Activated effector memory CD4-positive, alpha-beta T cell treated with anti-CD3 and anti-CD28 coated beads, Interleukin-2, amount 50 U/mL, for 16 hours (primary cell): Measurements from ENCODE around the gene AP4M1.
"Not testable (repeated sequence)": the region's sequence is repeated elsewhere in the genome, so short reads cannot be mapped to it uniquely, and the experiment has no call there.

Experiments
- DNase-seq: peaks from one replicate; pipeline ENCODE4 v3.0.0-alpha.2; 2020

AP4M1 gene

GRCh38 chr7:100109521-100110163 is 8.2 kb downstream of the AP4M1 start:
- DNase-seq, result no peak

GRCh38 chr7:100111156-100111555 is 9.7 kb downstream of the AP4M1 start:
- no peak for DNase-seq

- DNase-seq, result no peak
Observed at GRCh38 chr7:100111914-100112313, 10.5 kb downstream of the AP4M1 start.

- no peak for DNase-seq
Observed at GRCh38 chr7:100115026-100115425, 13.6 kb downstream of the AP4M1 start.

DNA sequence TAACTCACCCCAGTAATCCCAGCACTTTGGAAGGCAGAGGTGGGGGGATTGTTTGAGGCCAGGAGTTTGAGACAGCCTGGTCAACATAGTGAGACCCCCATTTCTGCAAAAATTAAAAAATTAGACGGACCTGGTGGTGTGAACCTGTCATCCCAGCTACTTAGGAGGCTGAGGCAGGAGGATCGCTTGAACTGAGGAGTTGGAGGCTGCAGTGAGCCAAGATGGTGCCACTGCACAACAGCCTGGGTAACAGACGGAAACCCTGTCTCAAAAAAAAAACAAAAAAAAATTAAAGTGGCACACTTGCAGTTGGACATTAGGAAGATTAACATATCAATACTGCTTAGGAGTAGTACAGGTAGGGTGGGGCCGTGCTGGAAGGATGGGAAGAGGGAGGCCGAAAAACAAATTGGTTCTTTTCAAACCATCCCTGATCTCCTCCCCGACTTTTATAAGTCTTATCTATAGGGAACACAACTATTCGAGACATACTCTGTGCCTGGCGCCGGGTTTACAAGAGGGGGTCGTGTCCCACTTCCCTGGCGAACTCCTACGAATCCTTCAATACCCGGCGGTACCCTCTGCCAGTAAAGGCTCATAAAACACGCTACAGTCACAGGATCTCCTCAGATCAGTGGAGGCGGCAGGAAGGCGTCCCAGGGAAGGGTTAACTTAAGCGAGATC is 17.1 kb downstream of the AP4M1 start:
- DNase-seq, result no peak

DNA sequence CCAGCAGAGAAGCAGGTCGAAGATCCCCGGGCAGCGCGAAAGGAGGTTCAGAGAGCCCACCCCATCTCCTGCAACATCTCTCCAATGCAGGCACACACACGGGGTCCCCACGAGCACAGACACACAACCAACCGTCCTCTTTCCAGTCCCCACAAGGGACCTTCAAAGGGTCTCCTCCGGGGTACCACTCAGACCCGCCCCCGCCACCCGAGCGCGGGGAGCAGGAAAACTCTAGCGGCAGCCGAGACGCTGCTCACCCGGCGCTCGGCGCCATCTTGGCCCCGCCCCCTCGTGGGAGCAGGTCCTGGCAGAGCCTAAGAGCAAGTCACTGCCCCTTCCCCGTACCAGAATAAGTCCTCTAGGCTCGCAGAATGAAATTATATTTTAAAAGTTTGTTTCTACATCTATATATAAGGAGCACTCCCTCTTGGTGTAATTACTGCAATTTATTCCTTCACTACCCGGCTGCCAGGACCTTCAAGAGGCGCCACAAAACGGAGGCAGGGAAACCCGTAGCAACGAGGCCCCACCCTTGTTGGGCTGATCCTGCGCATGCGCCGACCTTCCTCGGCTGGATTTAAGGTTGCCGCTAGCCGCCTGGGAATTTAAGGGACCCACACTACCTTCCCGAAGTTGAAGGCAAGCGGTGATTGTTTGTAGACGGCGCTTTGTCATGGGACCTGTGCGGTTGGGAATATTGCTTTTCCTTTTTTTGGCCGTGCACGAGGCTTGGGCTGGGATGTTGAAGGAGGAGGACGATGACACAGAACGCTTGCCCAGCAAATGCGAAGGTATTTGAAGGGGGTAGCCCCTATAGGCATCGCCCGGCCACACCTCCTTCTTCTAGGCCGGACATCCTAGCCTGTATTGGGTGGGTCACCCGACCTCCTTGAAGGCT is 17.9 kb downstream of the AP4M1 start, which contains the start of the genes CNPY4 and TAF6:
TSS of gene CNPY4 (plus strand) at position 563 of the 898 bp plus-strand sequence. CDS start at position 674, 111 bp downstream.
TSS of gene TAF6 (minus strand) at position 287 of the 898 bp plus-strand sequence. CDS start 5,149 bp downstream, outside the sequence.
- peak; percentile 98 for DNase-seq

- peak; percentile 90 for DNase-seq
Observed at GRCh38 chr7:100119970-100120732, 18.7 kb downstream of the AP4M1 start.

DNA sequence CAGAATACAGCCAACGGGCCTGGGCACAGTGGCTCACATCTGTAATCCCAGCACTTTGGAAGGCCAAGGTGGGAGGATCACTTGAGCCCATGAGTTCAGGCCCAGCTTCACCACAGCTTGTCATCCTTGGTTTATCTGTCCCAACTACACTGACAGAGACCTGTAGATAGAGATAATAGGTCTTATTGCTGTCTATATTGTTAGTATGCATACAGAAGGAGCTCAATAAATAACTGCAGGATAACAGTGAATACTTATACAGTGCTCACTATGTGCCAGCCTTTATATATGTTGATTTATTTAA is 19.2 kb downstream of the AP4M1 start:
- no peak for DNase-seq

DNA sequence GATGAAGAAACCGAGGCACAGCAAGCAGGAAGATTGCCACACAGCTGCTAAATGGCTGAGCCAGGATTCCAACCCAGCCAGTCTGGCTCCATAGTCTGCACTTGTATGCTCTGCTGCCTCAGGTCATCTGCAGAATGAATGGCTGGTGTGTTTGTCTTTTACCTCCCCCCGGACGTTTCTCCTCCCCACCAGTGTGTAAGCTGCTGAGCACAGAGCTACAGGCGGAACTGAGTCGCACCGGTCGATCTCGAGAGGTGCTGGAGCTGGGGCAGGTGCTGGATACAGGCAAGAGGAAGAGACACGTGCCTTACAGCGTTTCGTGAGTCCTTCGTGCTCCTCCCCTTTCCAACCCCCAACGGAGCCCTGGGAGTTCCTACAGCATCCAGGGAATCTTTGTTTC is 20.6 kb downstream of the AP4M1 start:
- DNase-seq, result no peak

DNA sequence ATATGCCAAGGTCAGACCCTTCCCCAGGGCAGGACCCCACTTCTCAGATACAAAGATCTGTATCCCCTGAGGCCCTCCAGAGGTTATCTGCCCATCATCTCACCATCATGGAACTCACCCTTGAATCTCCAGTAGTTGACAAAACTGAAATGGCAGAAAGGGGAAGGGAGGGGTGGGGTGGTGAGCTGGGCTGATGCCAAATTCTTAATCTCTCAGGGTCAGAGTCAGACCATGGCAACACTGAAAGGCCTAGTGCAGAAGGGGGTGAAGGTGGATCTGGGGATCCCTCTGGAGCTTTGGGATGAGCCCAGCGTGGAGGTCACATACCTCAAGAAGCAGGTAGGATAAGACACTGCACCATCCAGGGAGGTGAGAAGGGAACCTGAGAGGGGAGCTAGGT is 21.1 kb downstream of the AP4M1 start:
- DNase-seq, result no peak

DNA sequence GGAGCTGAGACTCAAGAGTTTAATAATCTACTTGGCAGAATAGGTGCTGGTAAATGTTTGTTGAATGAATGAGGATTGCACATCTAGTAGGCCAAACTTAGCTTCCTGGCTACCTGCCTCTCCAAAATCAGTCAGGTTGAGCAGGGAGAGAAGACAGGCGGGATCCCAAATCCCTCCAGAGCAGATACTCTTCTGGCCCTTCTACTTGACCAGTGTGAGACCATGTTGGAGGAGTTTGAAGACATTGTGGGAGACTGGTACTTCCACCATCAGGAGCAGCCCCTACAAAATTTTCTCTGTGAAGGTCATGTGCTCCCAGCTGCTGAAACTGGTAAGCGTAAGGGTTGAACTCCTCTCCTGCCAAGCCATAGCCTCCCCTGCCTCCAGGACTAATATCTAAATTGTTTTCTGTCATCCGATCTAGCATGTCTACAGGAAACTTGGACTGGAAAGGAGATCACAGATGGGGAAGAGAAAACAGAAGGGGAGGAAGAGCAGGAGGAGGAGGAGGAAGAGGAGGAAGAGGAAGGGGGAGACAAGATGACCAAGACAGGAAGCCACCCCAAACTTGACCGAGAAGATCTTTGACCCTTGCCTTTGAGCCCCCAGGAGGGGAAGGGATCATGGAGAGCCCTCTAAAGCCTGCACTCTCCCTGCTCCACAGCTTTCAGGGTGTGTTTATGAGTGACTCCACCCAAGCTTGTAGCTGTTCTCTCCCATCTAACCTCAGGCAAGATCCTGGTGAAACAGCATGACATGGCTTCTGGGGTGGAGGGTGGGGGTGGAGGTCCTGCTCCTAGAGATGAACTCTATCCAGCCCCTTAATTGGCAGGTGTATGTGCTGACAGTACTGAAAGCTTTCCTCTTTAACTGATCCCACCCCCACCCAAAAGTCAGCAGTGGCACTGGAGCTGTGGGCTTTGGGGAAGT is 23.1 kb downstream of the AP4M1 start:
- DNase-seq, result no peak

DNA sequence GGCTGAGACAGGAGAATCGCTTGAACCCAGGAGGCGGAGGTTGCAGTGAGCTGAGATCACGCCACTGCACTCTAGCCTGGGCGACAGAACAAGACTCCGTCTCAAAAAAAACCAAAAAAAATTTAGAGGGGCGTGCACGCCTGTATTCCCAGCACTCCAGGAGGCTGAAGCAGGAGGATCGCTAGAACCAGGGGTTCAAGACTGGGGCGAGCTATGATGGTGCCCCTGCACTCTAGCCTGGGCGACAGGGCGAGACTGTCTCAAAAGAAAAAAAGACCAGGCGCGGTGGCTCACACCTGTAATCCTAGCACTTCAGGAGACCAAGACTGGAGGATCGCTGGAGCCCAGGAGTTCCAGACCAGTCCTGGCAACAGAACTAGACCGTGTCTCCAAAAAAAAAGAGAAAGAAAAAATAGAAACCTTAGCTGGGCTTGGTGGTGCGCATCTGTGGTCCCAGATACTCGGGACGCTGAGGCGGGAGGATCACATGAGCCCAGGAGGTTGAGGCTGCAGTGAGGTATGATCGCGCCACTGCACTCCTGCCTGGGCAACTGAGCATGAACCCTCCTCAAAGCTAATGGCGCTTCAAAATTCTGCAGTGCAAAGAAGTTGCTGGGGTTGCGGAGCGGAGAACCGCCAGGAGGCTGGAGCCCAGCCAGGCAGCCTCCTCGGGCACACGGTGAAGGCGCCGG is 24.9 kb downstream of the AP4M1 start:
- no peak for DNase-seq

GRCh38 chr7:100126931-100127865 is 25.8 kb downstream of the AP4M1 start, which contains the start of gene MBLAC1:
MBLAC1 (plus strand) TSS chr7:100126967; CDS start chr7:100127396, 429 bp downstream.
- DNase-seq, result peak; percentile 96

DNA sequence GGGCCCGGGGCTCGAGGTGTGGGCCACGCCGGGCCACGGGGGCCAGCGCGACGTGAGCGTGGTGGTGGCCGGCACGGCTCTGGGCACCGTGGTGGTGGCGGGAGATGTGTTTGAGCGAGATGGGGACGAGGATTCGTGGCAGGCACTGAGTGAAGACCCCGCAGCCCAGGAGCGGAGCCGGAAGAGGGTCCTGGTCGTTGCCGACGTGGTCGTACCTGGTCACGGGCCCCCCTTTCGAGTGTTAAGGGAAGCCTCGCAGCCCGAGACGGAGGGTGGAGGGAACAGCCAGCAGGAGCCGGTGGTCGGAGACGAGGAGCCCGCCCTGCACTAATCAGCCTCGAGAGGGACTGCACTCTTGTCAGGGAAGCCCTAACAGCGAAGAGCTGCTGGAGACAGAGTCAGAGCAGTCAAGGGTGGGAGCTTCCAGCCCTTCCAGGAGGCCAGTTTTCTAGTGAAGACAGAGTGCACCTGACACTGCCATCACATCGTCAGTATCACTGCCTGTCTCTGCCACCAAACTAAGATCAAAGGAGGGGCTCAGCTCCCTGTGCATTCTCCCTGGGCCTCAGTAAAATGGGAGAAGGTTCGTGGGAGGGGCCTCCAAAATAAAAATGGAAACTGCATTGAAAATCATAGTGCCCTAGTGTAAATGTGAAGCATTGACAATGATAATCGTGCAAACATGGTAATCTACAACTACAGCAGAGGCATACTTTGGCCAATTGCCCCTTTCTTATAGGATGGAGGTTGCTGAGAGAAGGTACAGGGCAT is 26.6 kb downstream of the AP4M1 start:
- DNase-seq, result peak; percentile 71

DNA sequence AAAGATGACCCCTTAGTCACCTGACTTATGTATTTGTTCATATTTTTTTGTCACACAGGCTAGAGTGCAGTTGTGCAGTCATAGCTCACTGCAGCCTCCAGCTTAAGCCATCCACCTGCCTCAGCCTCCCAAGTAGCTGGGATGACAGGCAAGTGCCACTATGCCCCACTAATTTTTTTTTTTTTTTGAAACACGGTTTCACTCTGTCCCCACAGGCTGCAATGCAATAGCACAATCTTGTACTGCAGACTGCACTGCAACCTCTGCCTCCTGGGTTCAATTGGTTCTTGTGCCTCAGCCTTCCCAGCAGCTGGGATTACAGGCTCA is 27.2 kb downstream of the AP4M1 start:
- no peak for DNase-seq

DNA sequence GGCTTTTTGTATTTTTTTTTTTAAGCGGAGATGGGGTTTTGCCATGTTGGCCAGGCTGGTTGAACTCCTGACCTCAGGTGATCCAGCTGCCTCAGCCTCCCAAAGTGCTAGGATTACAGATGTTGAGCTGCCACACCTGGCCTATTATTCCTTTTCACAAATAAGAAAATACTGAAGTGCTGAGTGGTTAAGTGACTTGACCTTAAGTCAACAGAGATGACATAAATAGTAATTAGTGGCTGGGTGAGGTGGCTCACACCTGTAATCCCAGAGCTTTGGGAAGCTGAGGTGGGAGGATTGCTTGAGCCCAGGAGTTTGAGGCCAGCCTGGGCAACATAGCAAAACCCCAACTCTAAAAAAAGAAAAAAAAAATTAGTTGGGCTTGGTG is 28.8 kb downstream of the AP4M1 start:
- DNase-seq, result not testable (repeated sequence)

DNA sequence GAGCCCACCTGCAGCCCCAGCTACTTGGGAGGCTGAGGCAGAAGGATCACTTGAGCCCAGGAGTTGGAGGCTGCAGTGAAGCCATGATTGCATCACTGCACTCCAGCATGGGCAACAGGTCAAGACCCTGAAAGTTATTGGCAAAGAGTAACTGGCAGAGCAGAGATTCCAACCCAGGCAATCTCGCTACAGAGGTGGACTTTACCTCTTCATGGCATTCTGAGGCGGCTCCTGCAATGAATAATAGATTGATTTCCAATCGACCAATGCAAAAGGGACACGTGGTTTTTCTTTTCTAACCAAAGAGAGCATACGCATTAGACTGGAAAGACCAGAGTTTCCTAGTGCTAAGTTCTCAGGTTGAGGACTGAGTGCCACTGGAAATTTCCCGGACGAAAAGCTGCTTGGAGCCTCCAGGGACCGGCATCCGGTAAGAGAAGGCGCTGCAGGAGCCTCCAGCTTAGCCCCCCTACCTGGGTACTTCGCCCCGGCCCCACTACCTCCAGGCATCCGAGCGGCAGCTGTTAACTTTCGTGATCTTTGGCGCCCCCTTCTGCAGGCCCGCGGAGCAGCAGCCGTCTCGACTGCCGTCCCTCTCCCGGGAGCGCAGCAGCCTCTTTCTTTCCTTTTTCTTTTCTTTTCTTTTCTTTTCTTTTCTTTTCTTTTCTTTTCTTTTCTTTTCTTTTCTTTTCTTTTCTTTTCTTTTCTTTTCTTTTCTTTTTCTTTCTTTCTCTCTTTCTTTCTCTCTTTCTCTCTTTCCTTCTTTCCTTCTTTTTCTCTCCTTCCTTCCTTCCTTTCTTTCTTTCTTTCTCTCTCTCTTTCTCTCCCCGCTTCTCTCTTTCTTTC is 29.4 kb downstream of the AP4M1 start:
- DNase-seq, result peak; percentile 92

- no peak for DNase-seq
Observed at GRCh38 chr7:100132126-100132525, 30.7 kb downstream of the AP4M1 start.
